ENCODE results near the gene SMIM7. TPM values are rescaled to one million over a fixed set of nuclear protein-coding genes. Genes with fewer than 3 reads are reported as not detected.

SMIM7 gene
- 10 to 100 TPM; 46.9 to 70.8 TPM for total RNA-seq
- polyA plus RNA-seq: 100 to 1,000 TPM in 1 of 2 donors, 10 to 100 TPM in 1; 92.7 to 114 TPM
- long read RNA-seq, donor 1, transcript SMIM7-214 (4 exons, 1,075 nt): minor isoform, 5 of 103 reads
- long read RNA-seq, donor 1, transcript SMIM7-215 (6 exons, 975 nt): minor isoform, 5 of 103 reads
- long read RNA-seq, donor 1, transcript SMIM7-208 (5 exons, 2,776 nt): major isoform, 69 of 103 reads
- long read RNA-seq, donor 1, partial matches to known transcripts: 6 of 103 reads
- long read RNA-seq, donor 1, other reads (novel, unspliced or antisense): 11 of 103 reads
- long read RNA-seq, donor 2, transcript SMIM7-208 (5 exons, 2,776 nt): major isoform, 29 of 47 reads
- long read RNA-seq, donor 2, partial matches to known transcripts: 2 of 47 reads
- long read RNA-seq, donor 2, other reads (novel, unspliced or antisense): 10 of 47 reads

DNA sequence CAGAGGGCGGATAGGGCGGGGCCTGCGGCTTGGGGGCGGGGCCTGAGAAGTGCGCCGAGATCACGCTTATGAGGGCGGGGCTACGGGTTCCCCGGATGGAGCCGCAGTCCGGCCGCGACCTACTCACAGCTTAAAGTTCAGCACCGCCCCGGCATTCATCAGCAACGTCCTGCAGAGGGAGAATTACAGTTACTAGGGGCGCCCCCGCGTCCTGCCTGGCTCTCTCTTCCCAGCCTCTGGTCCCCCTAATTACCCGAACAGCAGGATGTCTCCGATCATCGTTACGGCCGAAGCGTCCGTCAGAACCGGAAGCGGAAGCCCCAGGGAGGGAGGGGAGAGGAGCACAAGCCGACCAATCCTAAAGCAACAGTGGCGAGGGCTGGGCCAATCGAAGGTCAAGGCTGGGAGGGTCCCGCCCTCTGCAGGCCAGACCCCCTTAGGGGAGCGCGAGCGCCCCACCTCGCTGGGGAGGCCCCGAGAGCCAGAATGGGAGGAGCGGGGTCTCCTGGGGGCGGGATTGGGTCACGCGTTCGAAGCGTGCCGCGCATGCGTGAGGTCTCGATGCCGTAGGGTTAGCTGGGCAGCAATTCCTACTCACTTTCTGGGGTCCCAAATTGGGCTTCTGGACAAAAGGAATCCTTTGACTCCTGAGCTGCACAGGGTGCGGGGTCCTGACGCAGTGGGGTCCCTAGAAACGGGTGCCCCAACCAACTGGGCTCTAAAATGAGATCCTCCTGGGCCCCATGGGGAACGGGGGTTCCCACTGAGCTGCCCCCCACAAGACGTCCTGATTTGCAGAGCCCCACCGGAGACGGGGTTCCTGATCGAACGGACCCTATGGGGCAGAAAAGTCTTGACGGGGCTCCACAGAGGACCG is at the start of gene SMIM7:
Gene SMIM7 (minus strand): TSS at position 313 of the 877 bp plus-strand sequence. CDS start 34 bp downstream, at position 279.
- 0 to 1% methylated on average over 60 of the region's 60 CpGs for WGBS, 2 donors
- intact Hi-C loops (cut with DNase I): loop anchor here in 1 of 2 donors (1.0 kb wide), 1 partner anchor 32 kb away; the partner anchor contains the start of gene MED26
- peak within 1 kb of the TSS; percentile 61 to 63 for H3K4me3 ChIP-seq (ENCODE audit: low read length in 2 of 2)
- ATAC-seq (ENCODE audit: low FRiP score) (peak; percentile 99), DNase-seq (peak; percentile 99)
- H3K27me3 ChIP-seq (ENCODE audit: control insufficient read depth in 1 of 2, insufficient read depth in 2 of 2, low read length in 1 of 2): no peaks in the 10 kb centered on the region
- H3K9me3 ChIP-seq (ENCODE audit: control insufficient read depth, low read length): no peaks in the 10 kb centered on the region
- H3K36me3 ChIP-seq (ENCODE audit: control insufficient read depth in 1 of 2, insufficient read depth in 2 of 2, low read length in 1 of 2): no peaks in the 10 kb centered on the region
- H3K27ac ChIP-seq (ENCODE audit: low read depth in 1 of 2, low read length in 2 of 2): peak within 1 kb of the TSS in 1 of 2 donors; percentile 64
- no peaks in the 10 kb centered on the region for H3K4me1 ChIP-seq (ENCODE audit: control insufficient read depth in 1 of 2, insufficient read depth in 2 of 2, low read length in 2 of 2)

DNA sequence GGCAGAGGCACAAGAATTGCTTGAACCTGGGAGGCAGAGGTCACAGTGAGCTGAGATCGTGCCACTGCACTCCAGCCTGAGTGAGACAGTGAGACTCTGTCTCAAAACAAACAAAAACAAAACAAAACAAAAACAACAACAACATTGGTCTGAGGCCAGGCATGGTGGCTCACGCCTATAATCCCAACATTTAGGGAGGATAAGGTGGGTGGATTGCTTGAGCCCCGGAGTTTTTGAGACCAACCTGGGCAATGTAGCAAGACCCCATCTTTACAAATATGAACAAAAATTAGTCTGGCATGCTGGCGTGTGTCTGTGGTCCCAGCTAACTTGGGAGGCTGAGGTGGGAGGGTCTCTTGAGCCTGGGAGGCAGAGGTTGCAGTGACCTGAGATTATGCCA is 43.7 kb upstream of the SMIM7 start:
- intact Hi-C loops (cut with DNase I): no loop called here
- 69 to 78% methylated on average over 4 of the region's 4 CpGs for WGBS, 2 donors
- Histone ChIP-seq H3K27ac (ENCODE audit: low read depth in 1 of 2, low read length in 2 of 2) (no peak overlapping the region), H3K9me3 (ENCODE audit: control insufficient read depth, low read length) (no peaks in the 10 kb centered on the region), H3K27me3 (ENCODE audit: control insufficient read depth in 1 of 2, insufficient read depth in 2 of 2, low read length in 1 of 2) (no peaks in the 10 kb centered on the region), H3K4me1 (ENCODE audit: control insufficient read depth in 1 of 2, insufficient read depth in 2 of 2, low read length in 2 of 2) (no peaks in the 10 kb centered on the region), H3K36me3 (ENCODE audit: control insufficient read depth in 1 of 2, insufficient read depth in 2 of 2, low read length in 1 of 2) (no peaks in the 10 kb centered on the region), H3K4me3 (ENCODE audit: low read length in 2 of 2) (no peak overlapping the region)
- DNase-seq (no peak), ATAC-seq (ENCODE audit: low FRiP score) (no peak)

DNA sequence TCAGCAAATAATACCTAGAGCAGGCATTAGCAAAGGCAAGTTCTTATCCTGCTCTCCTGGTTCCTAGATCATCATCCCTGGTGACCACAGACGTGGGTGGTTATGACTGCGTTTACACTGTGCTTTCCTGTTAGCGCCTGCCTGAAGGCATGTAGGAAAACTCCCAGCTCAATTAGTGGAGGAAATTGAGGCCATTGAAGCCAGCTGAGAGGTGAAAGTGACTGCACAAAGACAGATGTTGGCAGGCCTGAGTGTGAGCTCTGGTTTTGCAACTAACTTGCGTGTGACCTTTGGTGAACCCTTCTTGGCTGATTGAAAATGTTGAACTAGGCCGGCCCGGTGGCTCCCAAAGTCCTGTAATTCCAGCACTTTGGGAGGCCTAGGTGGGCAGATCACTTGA is 42.2 kb upstream of the SMIM7 start:
- H3K27ac ChIP-seq (ENCODE audit: low read depth in 1 of 2, low read length in 2 of 2): no peak overlapping the region
- intact Hi-C loops (cut with DNase I): no loop called here
- no peaks in the 10 kb centered on the region for H3K36me3 ChIP-seq (ENCODE audit: control insufficient read depth in 1 of 2, insufficient read depth in 2 of 2, low read length in 1 of 2)
- ATAC-seq (ENCODE audit: low FRiP score) (no peak), DNase-seq (no peak)
- WGBS, 2 donors: 58 to 63% methylated on average over 6 of the region's 6 CpGs
- H3K4me1 ChIP-seq (ENCODE audit: control insufficient read depth in 1 of 2, insufficient read depth in 2 of 2, low read length in 2 of 2): peaks cover 0 to 1% of the 10 kb centered on the region in 2 donors
- H3K9me3 ChIP-seq (ENCODE audit: control insufficient read depth, low read length): no peaks in the 10 kb centered on the region
- no peaks in the 10 kb centered on the region for H3K27me3 ChIP-seq (ENCODE audit: control insufficient read depth in 1 of 2, insufficient read depth in 2 of 2, low read length in 1 of 2)
- no peak overlapping the region for H3K4me3 ChIP-seq (ENCODE audit: low read length in 2 of 2)

DNA sequence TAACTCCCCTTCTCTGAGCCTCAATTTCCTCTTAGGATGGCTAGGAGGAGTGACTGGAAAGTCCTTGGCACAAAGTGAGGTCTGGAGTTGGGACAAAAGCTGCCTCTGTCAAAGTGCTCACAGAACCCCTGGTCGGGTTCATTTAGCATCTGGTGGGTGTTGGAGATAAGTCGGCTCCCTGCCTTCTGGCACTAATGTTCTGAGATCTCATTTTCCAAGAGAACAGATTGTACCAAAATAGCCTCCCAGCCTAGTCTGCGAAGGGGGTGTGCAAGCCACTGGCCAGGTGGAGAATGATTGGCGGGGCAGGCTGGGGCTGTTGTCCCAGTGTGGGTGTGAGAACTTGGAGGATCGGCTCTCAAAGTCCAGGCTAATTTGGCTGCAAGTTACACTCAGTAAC is 39.0 kb upstream of the SMIM7 start:
- Histone ChIP-seq H3K4me3 (ENCODE audit: low read length in 2 of 2) (no peak overlapping the region), H3K27me3 (ENCODE audit: control insufficient read depth in 1 of 2, insufficient read depth in 2 of 2, low read length in 1 of 2) (no peaks in the 10 kb centered on the region), H3K27ac (ENCODE audit: low read depth in 1 of 2, low read length in 2 of 2) (no peak overlapping the region), H3K4me1 (ENCODE audit: control insufficient read depth in 1 of 2, insufficient read depth in 2 of 2, low read length in 2 of 2) (peaks cover 0 to 1% of the 10 kb centered on the region in 2 donors), H3K36me3 (ENCODE audit: control insufficient read depth in 1 of 2, insufficient read depth in 2 of 2, low read length in 1 of 2) (no peaks in the 10 kb centered on the region), H3K9me3 (ENCODE audit: control insufficient read depth, low read length) (no peaks in the 10 kb centered on the region)
- ATAC-seq (ENCODE audit: low FRiP score): no peak
- no peak for DNase-seq
- intact Hi-C loops (cut with DNase I): no loop called here
- WGBS, 2 donors: 5 to 10% methylated on average over 5 of the region's 5 CpGs

DNA sequence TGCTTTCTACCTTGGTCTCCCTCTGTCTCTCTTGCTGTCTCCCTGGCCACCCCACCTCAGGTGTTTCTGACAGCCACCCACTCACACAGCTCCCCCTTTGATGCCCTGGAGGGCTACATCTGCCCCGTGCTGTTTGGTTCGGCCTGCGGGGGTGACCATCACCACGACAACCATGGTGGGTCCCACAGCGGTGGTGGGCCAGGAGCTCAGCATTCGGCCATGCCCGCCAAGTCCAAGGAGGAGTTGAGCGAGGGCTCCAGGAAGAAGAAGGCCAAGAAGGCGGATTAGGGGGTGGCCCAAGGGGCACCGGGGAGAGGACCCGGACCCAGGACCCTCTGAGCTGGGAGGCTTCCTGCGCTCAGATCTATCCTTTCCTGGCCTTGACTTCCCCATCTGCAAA is 28.1 kb upstream of the SMIM7 start:
- ATAC-seq (ENCODE audit: low FRiP score): no peak
- intact Hi-C loops (cut with DNase I): no loop called here

DNA sequence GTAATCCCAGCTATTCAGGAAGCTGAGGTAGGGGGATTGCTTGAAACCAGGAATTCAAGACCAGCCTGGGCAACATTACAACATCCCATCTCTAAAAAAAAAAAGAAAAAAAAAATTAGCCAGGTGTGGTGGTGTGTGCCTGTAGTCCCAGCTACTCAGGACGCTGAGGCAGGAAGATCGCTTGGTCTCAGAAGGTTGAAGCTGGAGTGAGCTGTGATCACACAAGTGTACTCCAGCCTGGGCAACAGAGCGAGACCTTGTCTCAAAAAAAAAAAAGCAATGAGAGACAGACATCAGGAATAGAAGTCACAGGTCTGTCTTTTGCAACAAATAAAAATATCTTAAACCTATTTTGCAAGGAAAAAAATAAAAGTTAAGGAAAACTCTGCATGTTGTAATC is 24.3 kb upstream of the SMIM7 start:
- ATAC-seq (ENCODE audit: low FRiP score) (no peak), DNase-seq (no peak)
- H3K27me3 ChIP-seq (ENCODE audit: control insufficient read depth in 1 of 2, insufficient read depth in 2 of 2, low read length in 1 of 2): no peaks in the 10 kb centered on the region
- H3K27ac ChIP-seq (ENCODE audit: low read depth in 1 of 2, low read length in 2 of 2): no peak overlapping the region
- H3K9me3 ChIP-seq (ENCODE audit: control insufficient read depth, low read length): no peaks in the 10 kb centered on the region
- H3K36me3 ChIP-seq (ENCODE audit: control insufficient read depth in 1 of 2, insufficient read depth in 2 of 2, low read length in 1 of 2): peaks cover 4% of the 10 kb centered on the region in 2 donors
- WGBS, 2 donors: 92 to 93% methylated on average over 3 of the region's 3 CpGs
- H3K4me3 ChIP-seq (ENCODE audit: low read length in 2 of 2): no peak overlapping the region
- no peaks in the 10 kb centered on the region for H3K4me1 ChIP-seq (ENCODE audit: control insufficient read depth in 1 of 2, insufficient read depth in 2 of 2, low read length in 2 of 2)
- intact Hi-C loops (cut with DNase I): no loop called here

More for the DNA sequence above, 28.1 kb upstream of the SMIM7 start:
- no peak for DNase-seq
- Histone ChIP-seq H3K9me3 (ENCODE audit: control insufficient read depth, low read length) (no peaks in the 10 kb centered on the region), H3K4me3 (ENCODE audit: low read length in 2 of 2) (no peak overlapping the region), H3K27ac (ENCODE audit: low read depth in 1 of 2, low read length in 2 of 2) (no peak overlapping the region), H3K27me3 (ENCODE audit: control insufficient read depth in 1 of 2, insufficient read depth in 2 of 2, low read length in 1 of 2) (no peaks in the 10 kb centered on the region), H3K4me1 (ENCODE audit: control insufficient read depth in 1 of 2, insufficient read depth in 2 of 2, low read length in 2 of 2) (no peaks in the 10 kb centered on the region), H3K36me3 (ENCODE audit: control insufficient read depth in 1 of 2, insufficient read depth in 2 of 2, low read length in 1 of 2) (no peaks in the 10 kb centered on the region)
- WGBS, 2 donors: 94% methylated on average over 12 of the region's 12 CpGs

DNA sequence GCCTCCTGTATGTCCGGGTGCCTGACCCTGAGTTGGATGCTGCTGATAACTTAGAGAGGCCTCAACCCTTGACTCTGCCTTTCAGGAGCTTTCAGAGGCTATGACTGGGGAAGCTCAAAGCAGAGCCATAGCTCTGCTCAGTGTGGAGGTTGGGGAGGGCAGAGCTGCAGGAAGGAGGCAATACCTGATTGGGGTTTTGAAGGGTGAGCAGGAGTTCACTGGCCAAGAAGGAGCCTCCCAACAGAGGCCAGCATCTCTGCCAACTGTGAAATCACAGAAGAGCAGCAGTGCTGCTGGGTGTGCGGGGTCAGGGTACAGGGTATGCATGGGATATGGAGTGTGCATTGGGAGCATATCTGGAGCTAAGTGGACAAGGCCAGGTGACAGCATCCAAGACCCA is 22.6 kb upstream of the SMIM7 start:
- intact Hi-C loops (cut with DNase I): no loop called here
- Histone ChIP-seq H3K36me3 (ENCODE audit: control insufficient read depth in 1 of 2, insufficient read depth in 2 of 2, low read length in 1 of 2) (peaks cover 4% of the 10 kb centered on the region in 2 donors), H3K4me1 (ENCODE audit: control insufficient read depth in 1 of 2, insufficient read depth in 2 of 2, low read length in 2 of 2) (no peaks in the 10 kb centered on the region), H3K27me3 (ENCODE audit: control insufficient read depth in 1 of 2, insufficient read depth in 2 of 2, low read length in 1 of 2) (no peaks in the 10 kb centered on the region), H3K9me3 (ENCODE audit: control insufficient read depth, low read length) (no peaks in the 10 kb centered on the region), H3K4me3 (ENCODE audit: low read length in 2 of 2) (no peak overlapping the region), H3K27ac (ENCODE audit: low read depth in 1 of 2, low read length in 2 of 2) (no peak overlapping the region)
- no peak for ATAC-seq (ENCODE audit: low FRiP score)
- no peak for DNase-seq
- 91 to 98% methylated on average over 2 of the region's 2 CpGs for WGBS, 2 donors

DNA sequence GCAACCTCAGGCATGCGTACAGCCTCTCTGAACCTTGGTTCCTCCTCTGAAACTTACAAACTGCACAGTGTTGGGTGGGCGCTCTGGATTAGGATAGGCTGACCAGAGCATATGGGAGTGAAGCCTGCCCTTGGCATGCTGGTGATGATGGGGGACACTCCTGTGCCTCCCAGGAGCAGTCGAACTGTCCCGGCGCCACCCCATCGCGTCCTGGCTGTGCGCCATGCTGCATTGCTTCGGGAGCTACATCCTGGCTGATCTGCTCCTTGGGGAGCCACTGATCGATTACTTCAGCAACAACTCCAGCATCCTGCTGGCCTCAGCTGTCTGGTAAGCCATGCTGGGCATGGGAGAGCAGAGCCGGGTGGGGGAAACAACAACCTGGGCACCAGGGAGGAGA is 19.9 kb upstream of the SMIM7 start:
- Histone ChIP-seq H3K9me3 (ENCODE audit: control insufficient read depth, low read length) (no peaks in the 10 kb centered on the region), H3K4me3 (ENCODE audit: low read length in 2 of 2) (no peak overlapping the region), H3K27me3 (ENCODE audit: control insufficient read depth in 1 of 2, insufficient read depth in 2 of 2, low read length in 1 of 2) (no peaks in the 10 kb centered on the region), H3K27ac (ENCODE audit: low read depth in 1 of 2, low read length in 2 of 2) (no peak overlapping the region), H3K4me1 (ENCODE audit: control insufficient read depth in 1 of 2, insufficient read depth in 2 of 2, low read length in 2 of 2) (no peaks in the 10 kb centered on the region), H3K36me3 (ENCODE audit: control insufficient read depth in 1 of 2, insufficient read depth in 2 of 2, low read length in 1 of 2) (peaks cover 4% of the 10 kb centered on the region in 2 donors)
- no peak for DNase-seq
- no peak for ATAC-seq (ENCODE audit: low FRiP score)
- 94 to 95% methylated on average over 11 of the region's 11 CpGs for WGBS, 2 donors
- intact Hi-C loops (cut with DNase I): no loop called here
